ENCODE data around the gene EXOSC9.

GRCh38 chr4:121792966-121793365 is 8.2 kb upstream of the EXOSC9 start:
- TF ChIP-seq, protein P1, sequence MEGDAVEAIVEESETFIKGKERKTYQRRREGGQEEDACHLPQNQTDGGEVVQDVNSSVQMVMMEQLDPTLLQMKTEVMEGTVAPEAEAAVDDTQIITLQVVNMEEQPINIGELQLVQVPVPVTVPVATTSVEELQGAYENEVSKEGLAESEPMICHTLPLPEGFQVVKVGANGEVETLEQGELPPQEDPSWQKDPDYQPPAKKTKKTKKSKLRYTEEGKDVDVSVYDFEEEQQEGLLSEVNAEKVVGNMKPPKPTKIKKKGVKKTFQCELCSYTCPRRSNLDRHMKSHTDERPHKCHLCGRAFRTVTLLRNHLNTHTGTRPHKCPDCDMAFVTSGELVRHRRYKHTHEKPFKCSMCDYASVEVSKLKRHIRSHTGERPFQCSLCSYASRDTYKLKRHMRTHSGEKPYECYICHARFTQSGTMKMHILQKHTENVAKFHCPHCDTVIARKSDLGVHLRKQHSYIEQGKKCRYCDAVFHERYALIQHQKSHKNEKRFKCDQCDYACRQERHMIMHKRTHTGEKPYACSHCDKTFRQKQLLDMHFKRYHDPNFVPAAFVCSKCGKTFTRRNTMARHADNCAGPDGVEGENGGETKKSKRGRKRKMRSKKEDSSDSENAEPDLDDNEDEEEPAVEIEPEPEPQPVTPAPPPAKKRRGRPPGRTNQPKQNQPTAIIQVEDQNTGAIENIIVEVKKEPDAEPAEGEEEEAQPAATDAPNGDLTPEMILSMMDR (IDR thresholded peaks at IDR 0.05; ENCODE audit: low read length): no peak
- no peak for TF ChIP-seq EZH2 (IDR thresholded peaks at IDR 0.05; ENCODE audit: borderline replicate concordance, low read length)

Data from OCI-LY1 (cell line).